Activated CD8-positive, alpha-beta memory T cell treated with anti-CD3 and anti-CD28 coated beads for 4 hours (primary cell): Measurements from ENCODE around the gene LPP.

Source experiments
- DNase-seq, 2 donors: peaks; one replicate each; pipeline ENCODE4 v3.0.0-alpha.2; 2020; ENCODE audit warnings: low read depth in 2 of 2

LPP gene

GRCh38 chr3:188197388-188197847 lies 43.5 kb downstream of the LPP start:
- no peak for DNase-seq

- no peak for DNase-seq
These were observed 44.0 kb downstream of the LPP start for GRCh38 chr3:188198001-188198400.

- DNase-seq = no peak
These were observed 44.9 kb downstream of the LPP start for GRCh38 chr3:188198760-188199327.

- no peak for DNase-seq
These were observed 45.4 kb downstream of the LPP start for GRCh38 chr3:188199386-188199785.

- no peak for DNase-seq
These were observed 46.5 kb downstream of the LPP start for GRCh38 chr3:188200481-188200880.

- no peak for DNase-seq
These were observed 48.6 kb downstream of the LPP start for GRCh38 chr3:188202358-188203138.

- no peak for DNase-seq
These were observed 50.6 kb downstream of the LPP start for GRCh38 chr3:188204526-188204925.

- no peak for DNase-seq
These were observed 52.0 kb downstream of the LPP start for GRCh38 chr3:188205992-188206416.

- DNase-seq = no peak
These were observed 52.8 kb downstream of the LPP start for GRCh38 chr3:188206787-188207186.

- DNase-seq = no peak
These were observed 54.1 kb downstream of the LPP start for GRCh38 chr3:188207941-188208515.

GRCh38 chr3:188208516-188208981 lies 54.6 kb downstream of the LPP start:
- no peak for DNase-seq

- no peak for DNase-seq
These were observed 55.1 kb downstream of the LPP start for GRCh38 chr3:188209034-188209433.

GRCh38 chr3:188209740-188210139 lies 55.8 kb downstream of the LPP start:
- no peak for DNase-seq

- DNase-seq = no peak
These were observed 57.5 kb downstream of the LPP start for GRCh38 chr3:188211476-188211875.

GRCh38 chr3:188212308-188212969 lies 58.5 kb downstream of the LPP start:
- no peak for DNase-seq

- no peak for DNase-seq
These were observed 60.5 kb downstream of the LPP start for GRCh38 chr3:188214442-188214841.

GRCh38 chr3:188215129-188215528 lies 61.2 kb downstream of the LPP start:
- DNase-seq = no peak

- DNase-seq = no peak
These were observed 63.1 kb downstream of the LPP start for GRCh38 chr3:188217011-188217463.

GRCh38 chr3:188217726-188218125 lies 63.8 kb downstream of the LPP start:
- DNase-seq = no peak

GRCh38 chr3:188218603-188219002 lies 64.6 kb downstream of the LPP start:
- no peak for DNase-seq

- no peak for DNase-seq
These were observed 65.2 kb downstream of the LPP start for GRCh38 chr3:188219147-188219546.

GRCh38 chr3:188220097-188220788 lies 66.3 kb downstream of the LPP start:
- DNase-seq = no peak
